K562 (cell line): Measurements from ENCODE around the gene NUDT14. TPM values are rescaled to one million over a fixed set of nuclear protein-coding genes. Genes with fewer than 3 reads are reported as not detected.

Experiments used
- FOXP4 ChIP-seq: sonication (generic); formaldehyde crosslinking; IDR thresholded peaks from 2 replicates; pipeline ENCODE4 v1.8.0; 2022; ENCODE audit warnings: mild to moderate bottlenecking, missing genetic modification reagents, borderline replicate concordance
- PREB ChIP-seq: sonication (generic); formaldehyde crosslinking; IDR thresholded peaks from 2 replicates; pipeline ENCODE4 v1.8.1; 2023; ENCODE audit warnings: mild to moderate bottlenecking, missing genetic modification reagents
- SIRT6 ChIP-seq: IDR thresholded peaks from one replicate; pipeline ENCODE4 v1.6.1; 2012; ENCODE audit warnings: low read depth, mild to moderate bottlenecking, control low read depth, inconsistent platforms, low read length, moderate library complexity
- SMC3 ChIP-seq: conservative IDR thresholded peaks from 2 replicates; pipeline ENCODE4 v1.6.1; 2011; ENCODE audit warnings: low read depth, low read length, improper control_type of control experiment; ENCODE audit not compliant: insufficient read depth
- TFAM ChIP-seq: fragments of 250-450 bp; sonication (Bioruptor Pico); conservative IDR thresholded peaks from 2 replicates; pipeline ENCODE4 v1.5.0; 2021; ENCODE audit warnings: mild to moderate bottlenecking, moderate library complexity
- U2AF1 ChIP-seq: fragments of 200-400 bp; formaldehyde crosslinking; optimal IDR thresholded peaks from 2 replicates; pipeline ENCODE3; 2017; ENCODE audit warnings: mild to moderate bottlenecking, low read depth, low read length, moderate library complexity
- ZNF407 ChIP-seq: fragments of 450-650 bp; IDR thresholded peaks from 2 replicates; pipeline ENCODE4 v1.6.1; 2016; ENCODE audit warnings: low read depth
- polyA plus RNA-seq, 8 experiments: library from polyadenylated mRNA; depleted of rRNA in 4 of 8; stranded (reverse) in 5 of 8; unstranded in 3 of 8; fragments of >200 nt; fragmentation: Nextera tagmentation in 2 of 8; fragmentation: Illumina TruSeq in 1 of 8; extraction: Ambion mirVana in 2 of 8; extraction: Trizol in 1 of 8; gene quantifications; 2 replicates each; pipeline versions ENCODE4 v1.2.1 to v1.2.3, GENCODE V29; 2011 to 2014; ENCODE audit warnings: inconsistent platforms in 1 of 8, missing spikeins in 1 of 8
- total RNA-seq, 7 experiments: library from RNA; depleted of rRNA in 6 of 7; stranded (reverse); fragments of >200 nt in 6 of 7; fragmentation: Illumina TruSeq in 2 of 7; extraction: Trizol in 2 of 7; gene quantifications; 2 replicates each; pipeline versions ENCODE4 v1.2.1 to v1.2.3, GENCODE V29; 2011 to 2021; ENCODE audit warnings: low replicate concordance in 1 of 7
- TF ChIP-seq, protein P1 (sequence below): fragments of 250-450 bp; sonication (Bioruptor Pico); IDR thresholded peaks from 2 replicates; pipeline ENCODE4 v1.5.1; 2021; ENCODE audit warnings: mild to moderate bottlenecking

The NUDT14 gene
- total and polyA plus RNA-seq, 9 of the 15 experiments (the other 6 are each of a cell fraction or from before 2014, with no cell fraction given): 0.14 to 16.3 (median 8.2) TPM

- TF ChIP-seq ZNF407 (no peak), FOXP4 (CRISPR knock-in tag) (no peak), TFAM (CRISPR knock-in tag) (no peak), U2AF1 (no peak), SIRT6 (no peak), SMC3 (no peak), PREB (CRISPR knock-in tag) (no peak)
- TF ChIP-seq, protein P1, sequence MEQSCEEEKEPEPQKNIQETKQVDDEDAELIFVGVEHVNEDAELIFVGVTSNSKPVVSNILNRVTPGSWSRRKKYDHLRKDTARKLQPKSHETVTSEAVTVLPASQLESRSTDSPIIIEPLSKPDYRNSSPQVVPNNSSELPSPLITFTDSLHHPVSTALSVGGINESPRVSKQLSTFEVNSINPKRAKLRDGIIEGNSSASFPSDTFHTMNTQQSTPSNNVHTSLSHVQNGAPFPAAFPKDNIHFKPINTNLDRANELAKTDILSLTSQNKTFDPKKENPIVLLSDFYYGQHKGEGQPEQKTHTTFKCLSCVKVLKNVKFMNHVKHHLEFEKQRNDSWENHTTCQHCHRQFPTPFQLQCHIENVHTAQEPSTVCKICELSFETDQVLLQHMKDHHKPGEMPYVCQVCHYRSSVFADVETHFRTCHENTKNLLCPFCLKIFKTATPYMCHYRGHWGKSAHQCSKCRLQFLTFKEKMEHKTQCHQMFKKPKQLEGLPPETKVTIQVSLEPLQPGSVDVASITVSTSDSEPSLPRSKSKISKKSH: no peak
Observed at GRCh38 chr14:105167303-105168092, 13.6 kb downstream of the NUDT14 start (continued).
